Frontal cortex (tissue), 4 donors: ENCODE results near the gene PKD1. TPM values are rescaled to one million over a fixed set of nuclear protein-coding genes. Genes with fewer than 3 reads are reported as not detected.

ENCODE experiments used
- DNase-seq, 2 donors: peaks; one replicate each; pipeline ENCODE4 v3.0.0; 2012; ENCODE audit warnings: low spot score in 2 of 2
- FAIRE-seq: peaks from 2 replicates; lab custom pipeline; 2012; peaks lifted over from hg19 to GRCh38; lab: Jason Lieb, UNC
- total RNA-seq: library from RNA; depleted of rRNA; stranded (reverse); fragments of >200 nt; gene quantifications from one replicate; pipeline ENCODE4 v1.2.3, GENCODE V29; 2014
- donor health status: control.
- donor health status: control.
- donor health status: control.

Gene PKD1
- total RNA-seq, 1 donor from 2014 or later: 58.3 TPM

DNA sequence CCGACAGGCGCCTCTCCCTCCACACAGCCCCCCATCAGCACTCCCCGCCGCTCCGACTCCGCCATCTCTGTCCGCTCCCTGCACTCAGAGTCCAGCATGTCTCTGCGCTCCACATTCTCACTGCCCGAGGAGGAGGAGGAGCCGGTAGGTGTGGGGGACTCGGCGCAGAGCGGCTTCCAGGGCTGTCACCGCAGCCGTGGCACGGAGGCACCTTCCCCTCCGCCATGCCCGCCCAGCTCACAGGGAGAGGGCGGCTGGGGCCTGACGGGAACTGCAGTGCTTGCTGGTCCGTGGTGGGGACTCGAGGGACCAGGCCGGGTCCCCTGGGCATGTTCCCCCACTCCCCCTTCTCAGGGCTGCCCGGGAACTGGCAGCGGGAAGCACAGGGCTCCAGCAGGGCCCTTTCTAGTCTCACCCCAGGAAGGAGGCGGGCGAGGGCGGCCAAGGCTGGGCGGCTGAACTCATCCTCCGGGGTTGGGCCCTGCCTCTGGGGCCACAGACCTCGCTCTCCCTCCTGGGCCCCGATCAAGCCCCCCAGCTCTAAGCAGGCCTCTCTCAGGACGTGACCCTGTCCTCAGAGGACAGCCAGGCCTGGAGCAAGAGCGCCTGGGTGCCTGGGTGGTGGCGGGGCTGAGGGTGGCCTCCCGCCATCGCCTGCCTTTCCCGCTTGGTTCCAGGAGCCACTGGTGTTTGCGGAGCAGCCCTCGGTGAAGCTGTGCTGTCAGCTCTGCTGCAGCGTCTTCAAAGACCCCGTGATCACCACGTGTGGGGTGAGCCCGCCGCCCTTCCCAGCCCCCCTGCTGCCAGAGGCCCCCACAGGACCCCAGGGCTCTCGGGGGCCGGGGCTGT is 35.1 kb upstream of the PKD1 start:
- FAIRE-seq: no peak
- DNase-seq: no peak

DNA sequence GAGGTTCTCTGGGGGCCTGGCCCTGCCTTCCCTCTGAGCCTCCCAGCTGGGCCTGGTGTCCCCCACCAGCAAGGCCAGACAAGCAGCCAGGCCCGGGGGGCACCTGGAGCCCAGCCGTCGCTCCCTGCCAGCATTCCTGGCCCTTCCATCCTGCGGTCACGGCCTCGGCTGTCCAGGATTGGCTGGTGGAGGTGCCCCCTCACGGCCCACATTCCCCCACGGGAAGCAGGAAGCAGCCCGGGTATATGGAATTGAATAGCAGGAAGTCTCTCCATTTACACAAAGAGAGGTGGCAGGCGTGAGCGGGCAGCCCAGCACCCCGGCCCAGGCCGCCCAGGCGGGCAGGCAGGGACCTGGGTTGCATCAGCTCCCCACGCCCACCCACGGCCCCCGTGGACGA is 34.4 kb upstream of the PKD1 start:
- FAIRE-seq: no peak
- DNase-seq: peak in 1 of 2 donors; percentile 53

DNA sequence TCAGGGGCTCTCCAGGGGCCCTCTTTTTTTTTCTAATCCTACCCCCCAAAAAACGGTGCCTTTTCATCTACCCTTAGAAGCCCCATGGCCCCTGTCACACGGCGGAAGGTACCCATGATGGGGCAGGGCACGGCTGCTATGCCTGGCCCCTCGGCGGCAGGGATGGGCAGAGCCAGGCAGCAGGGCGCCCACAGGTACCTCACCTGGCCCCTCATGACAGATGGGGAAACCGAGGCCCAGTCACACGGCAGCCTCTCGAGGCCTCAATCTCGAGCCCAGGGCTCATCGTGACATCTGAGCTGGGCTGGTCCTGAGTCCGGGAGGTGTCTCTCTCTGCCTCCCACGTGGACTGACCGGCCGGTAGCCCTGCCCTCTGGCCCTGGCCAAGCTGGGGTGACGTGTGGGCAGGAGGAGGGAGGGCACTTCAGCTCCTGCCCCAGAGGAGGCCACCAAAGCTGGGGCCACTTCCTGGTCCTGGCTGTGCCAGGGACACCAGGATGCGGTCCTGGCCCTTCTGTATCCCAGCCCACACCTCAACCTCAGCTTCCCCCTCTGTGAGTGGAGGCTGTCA is 31.5 kb upstream of the PKD1 start:
- no peak for DNase-seq
- FAIRE-seq: no peak

DNA sequence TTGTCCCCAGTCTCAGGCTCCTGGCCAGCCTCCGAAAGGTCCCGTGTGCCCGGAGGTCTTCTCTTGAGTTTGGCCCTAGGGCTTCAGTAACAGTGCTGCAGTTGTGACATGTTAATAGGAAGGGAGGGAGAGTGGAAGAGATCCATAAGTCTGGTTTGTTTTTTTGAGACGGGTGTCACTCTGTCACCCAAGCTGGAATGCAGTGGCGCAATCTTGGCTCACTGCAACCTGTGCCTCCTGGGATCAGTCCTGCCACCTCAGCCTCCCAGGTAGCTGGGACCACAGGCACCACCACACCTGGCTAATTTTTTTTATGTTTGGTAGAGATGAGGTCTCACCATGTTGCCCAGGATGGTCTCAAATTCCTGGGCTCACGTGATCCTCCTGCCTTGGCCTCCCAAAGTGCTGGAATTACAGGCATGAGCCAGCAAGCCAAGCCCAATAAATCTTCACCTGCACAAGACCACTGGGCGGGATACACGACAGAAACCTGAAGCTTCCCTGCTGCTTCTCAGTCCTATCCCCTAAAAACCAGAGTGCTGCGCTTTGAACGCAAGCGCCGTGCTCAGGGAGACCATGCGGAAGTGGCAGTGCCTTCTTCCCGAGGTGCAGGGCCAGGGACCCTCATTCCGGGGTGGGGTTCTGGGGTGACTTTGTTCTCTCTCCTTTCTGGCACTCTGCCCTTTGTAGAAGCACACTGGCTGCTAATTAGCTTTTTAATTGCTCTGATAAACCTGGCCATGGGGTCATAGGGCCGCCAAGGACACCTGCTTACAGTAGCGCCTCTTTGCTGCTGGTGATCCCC is 30.8 kb upstream of the PKD1 start:
- FAIRE-seq: no peak
- no peak for DNase-seq

- no peak for FAIRE-seq
Observed at GRCh38 chr16:2165861-2166260, 30.2 kb upstream of the PKD1 start.

DNA sequence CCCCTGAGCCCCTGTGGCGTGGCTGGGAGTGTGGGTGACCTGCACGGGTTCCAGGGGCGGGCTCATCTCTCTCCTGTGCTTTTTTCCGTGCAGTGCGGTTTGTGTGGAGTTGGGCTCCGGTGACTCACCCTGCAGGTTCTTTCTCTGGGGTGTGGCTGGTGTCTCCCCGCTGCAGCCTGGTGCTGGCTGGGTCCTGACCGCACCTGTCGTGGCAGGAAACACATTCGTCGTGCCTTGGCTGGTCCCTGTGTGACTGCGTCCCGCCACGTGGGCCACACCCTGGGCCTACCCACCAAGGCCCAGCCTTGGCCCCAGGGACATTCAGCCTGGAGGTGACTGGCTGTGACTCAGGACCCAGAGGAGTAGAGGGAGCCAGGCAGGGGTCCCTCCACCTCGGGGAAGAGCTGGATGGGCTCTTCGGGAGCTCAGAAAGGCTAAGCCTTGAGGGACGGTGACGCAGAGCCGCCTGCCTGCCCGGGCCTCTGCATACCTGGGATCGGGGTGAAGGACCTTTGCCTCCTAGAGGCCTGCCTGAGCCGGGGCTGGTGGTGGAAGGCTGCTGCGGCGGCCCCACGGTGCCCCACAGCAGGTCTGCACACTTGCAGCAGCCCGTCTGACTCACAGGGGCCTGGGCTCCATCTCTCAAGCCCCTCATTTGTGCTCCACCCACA is 27.6 kb upstream of the PKD1 start:
- no peak for FAIRE-seq

More at GRCh38 chr16:2165861-2166260, 30.2 kb upstream of the PKD1 start:
- DNase-seq: no peak

GRCh38 chr16:2162676-2163118 is 27.0 kb upstream of the PKD1 start:
- DNase-seq: no peak
- FAIRE-seq: no peak

More for the DNA sequence above, 27.6 kb upstream of the PKD1 start:
- DNase-seq: no peak

GRCh38 chr16:2161911-2162310 is 26.2 kb upstream of the PKD1 start:
- DNase-seq (no peak), FAIRE-seq (no peak)

- no peak for FAIRE-seq
- DNase-seq: no peak
Observed at GRCh38 chr16:2160915-2161551, 25.3 kb upstream of the PKD1 start.

DNA sequence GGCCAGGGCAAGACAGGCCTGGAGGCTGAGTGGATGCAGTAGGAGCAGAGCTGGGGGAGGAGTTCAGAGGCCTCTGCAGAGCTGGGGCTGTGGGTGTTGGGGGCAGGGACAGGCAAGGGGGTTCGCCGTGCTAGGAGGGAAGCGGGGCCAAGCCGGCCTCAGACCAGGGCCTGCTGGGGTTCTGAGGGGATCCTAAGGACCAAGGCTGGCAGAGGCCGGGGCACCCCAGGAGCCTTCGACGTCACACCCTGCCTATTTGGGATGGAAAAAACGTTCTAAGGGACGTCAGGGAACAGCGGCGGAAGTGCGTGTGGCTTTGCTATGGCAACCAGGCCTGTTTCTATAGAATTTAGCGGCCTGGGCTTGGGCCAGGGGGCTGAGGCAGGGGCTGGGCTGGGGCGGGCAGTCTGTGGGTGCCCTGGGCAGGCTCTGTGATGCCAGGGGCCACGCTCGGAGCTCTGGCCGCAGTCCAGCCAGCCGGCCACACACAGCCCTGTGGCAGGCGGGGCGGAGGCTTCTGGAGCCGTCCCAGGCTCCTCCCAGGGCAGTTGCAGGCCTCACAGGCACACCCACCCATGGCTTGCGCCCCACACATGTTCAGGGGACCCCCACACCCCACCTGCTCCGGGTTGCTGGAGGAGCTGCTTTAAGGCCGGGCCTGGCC is 23.6 kb upstream of the PKD1 start:
- DNase-seq (peak; percentile 61 to 71), FAIRE-seq (no peak)

GRCh38 chr16:2158262-2158638 is 22.6 kb upstream of the PKD1 start:
- no peak for DNase-seq
- no peak for FAIRE-seq

GRCh38 chr16:2157480-2158261 is 22.0 kb upstream of the PKD1 start:
- DNase-seq: no peak
- FAIRE-seq: no peak

GRCh38 chr16:2156849-2157224 is 21.1 kb upstream of the PKD1 start:
- DNase-seq: no peak
- no peak for FAIRE-seq

GRCh38 chr16:2155977-2156848 is 20.5 kb upstream of the PKD1 start:
- no peak for DNase-seq
- FAIRE-seq: no peak

DNA sequence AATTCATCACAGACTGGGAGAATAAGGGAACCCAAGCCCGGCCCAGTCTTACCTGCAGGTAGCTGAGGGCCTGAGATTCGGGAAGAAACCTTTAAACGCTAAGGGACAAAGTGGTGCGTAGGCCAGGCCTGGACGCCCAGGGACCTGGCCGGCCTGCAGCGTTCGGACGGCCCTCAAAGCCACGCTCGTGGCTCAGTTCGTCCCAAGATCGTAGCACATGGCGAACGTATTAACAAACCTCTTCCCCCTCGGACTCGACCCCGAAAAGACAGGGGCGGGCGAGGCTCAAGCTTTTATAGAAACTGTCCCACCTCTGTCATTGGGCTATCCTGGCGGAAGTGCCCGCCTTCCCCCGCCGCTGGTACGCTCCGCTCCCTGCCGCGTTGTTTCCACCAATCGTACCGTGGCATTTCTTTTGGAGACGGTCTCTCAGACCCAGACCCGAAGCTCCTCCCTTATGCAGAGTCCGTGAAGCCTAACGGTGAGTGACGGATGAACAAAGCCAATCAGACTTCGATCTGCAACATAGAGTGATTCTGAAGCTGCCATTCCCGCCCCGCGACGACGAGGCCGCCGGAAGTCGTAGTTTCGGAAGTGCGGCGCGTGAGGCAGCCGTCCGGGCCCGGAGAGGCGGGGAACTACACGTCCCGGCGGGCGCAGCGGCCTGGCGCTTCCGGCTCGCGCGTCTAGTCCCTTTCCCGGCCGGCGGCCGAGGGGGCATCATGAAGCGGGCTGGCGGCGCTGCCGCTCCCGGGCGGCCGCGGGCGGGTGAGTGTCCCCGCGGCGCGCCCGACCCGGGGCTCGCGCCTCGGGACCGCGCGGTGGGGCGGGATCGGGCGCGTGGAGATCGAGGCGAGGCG is 19.6 kb upstream of the PKD1 start, which contains the start of gene TRAF7:
Gene TRAF7, plus strand, starts transcription at position 692 of the 860 bp plus-strand sequence. CDS start 8,139 bp downstream, outside the sequence.
- FAIRE-seq: peak; percentile 98
- peak; percentile 99 to 100 for DNase-seq

- DNase-seq (no peak), FAIRE-seq (no peak)
Observed at GRCh38 chr16:2154533-2155090, 18.9 kb upstream of the PKD1 start.
